ENCODE results near the gene RTN4R. TPM values are rescaled to one million over a fixed set of nuclear protein-coding genes. Genes with fewer than 3 reads are reported as not detected.
"Not testable (repeated sequence)": the region's sequence is repeated elsewhere in the genome, so short reads cannot be mapped to it uniquely, and the experiment has no call there.

Gene RTN4R
- total and polyA plus RNA-seq, 2 of the 8 experiments (the other 6 are each of a cell fraction or from before 2014, with no cell fraction given) = 21.8 to 41.3 TPM

DNA sequence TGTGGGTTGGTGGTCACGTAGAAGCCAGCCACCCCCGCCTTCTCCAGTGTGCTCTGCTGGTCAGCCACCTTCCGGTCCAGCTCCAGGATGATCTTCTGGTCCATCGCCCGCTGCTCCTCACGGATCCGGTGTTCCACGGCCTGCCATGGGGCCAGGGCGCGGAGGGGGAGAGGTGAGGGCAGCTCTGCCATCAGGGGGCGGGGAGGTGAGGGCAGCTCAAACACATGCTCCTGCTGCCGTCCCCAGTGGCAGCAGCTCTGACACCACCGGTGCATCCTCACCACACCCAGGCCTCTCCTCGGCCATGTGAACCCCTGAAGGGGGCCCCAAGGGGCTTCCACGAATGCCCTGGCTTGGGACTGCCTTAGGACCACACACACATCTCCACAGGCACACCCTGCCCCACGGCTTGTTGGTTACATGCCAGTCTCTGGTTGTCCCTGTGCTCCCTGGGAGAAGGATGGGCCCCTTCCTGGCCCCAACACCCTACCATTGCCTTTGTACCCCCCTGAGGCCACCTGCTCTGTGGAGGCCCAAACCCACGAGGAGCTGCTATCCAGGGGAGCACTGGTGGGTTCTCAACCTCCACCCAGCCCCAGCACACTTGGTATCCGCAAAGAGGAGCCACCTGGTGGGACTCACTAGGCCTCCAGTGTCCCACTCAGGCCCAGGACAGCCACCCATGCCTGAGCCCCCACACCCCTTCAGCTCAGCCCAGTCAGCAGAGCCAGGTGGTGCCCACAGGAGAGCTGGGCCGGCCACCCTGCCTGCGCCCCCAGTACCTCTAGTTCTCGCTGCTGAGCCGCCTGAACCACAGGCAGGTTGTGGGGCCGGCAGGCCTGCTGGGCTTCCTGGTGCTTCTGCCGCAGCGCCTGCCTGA, 47.5 kb upstream of the RTN4R start (continued):
- no peak for TF ChIP-seq EZH2 (IDR thresholded peaks at IDR 0.05; ENCODE audit: low read depth, low read length, severe bottlenecking)
- TF ChIP-seq RAD21 (IDR thresholded peaks at IDR 0.05 in 1 of 2, conservative IDR thresholded peaks at IDR 0.05 in 1 of 2; ENCODE audit: low read depth in 2 of 2, low read length in 2 of 2) = no peak

- not testable (repeated sequence) for H2BK5ac ChIP-seq (ENCODE audit: low read depth, low read length)
- CTCF ChIA-PET (ENCODE audit: partially characterized antibody) = interaction anchor here (1.0 kb wide), 2 partner anchors 13 to 153 kb away, joined by 3 read pairs; no protein-coding TSS in a partner anchor
These were observed 46.7 kb upstream of the RTN4R start for GRCh38 chr22:20314741-20315336.

More at GRCh38 chr22:20314741-20315336, 46.7 kb upstream of the RTN4R start:
- H3K9me3 ChIP-seq (ENCODE audit: insufficient read depth in 2 of 2, low read depth in 1 of 2, low read length in 1 of 2); H3K23ac ChIP-seq (ENCODE audit: insufficient read length); H3K4me2 ChIP-seq (ENCODE audit: insufficient read depth in 1 of 2, low read depth in 2 of 2, low read length in 2 of 2); H3K14ac ChIP-seq (ENCODE audit: insufficient read length); H3K4me1 ChIP-seq (replicated peaks in 1 of 4; ENCODE audit: control insufficient read depth in 3 of 4, insufficient read depth in 4 of 4, low read length in 3 of 4); H2BK15ac ChIP-seq (ENCODE audit: low read length); H3K9ac ChIP-seq (replicated peaks in 1 of 4; ENCODE audit: extremely low read depth in 1 of 4, low read depth in 3 of 4, low read length in 3 of 4); H3K56ac ChIP-seq (replicated peaks; ENCODE audit: insufficient read length, low read depth, low read length); H4K20me1 ChIP-seq (replicated peaks in 1 of 2; ENCODE audit: control insufficient read depth in 1 of 2, insufficient read depth in 2 of 2, low read length in 2 of 2); H4K91ac ChIP-seq (replicated peaks; ENCODE audit: insufficient read length, low read length); H3K18ac ChIP-seq (ENCODE audit: extremely low read depth, low read length); H2BK120ac ChIP-seq (replicated peaks; ENCODE audit: low read depth, low read length); H3K4ac ChIP-seq (replicated peaks; ENCODE audit: insufficient read length, low read depth, low read length); H4K8ac ChIP-seq (ENCODE audit: extremely low read depth, insufficient read depth, low read length); H2BK20ac ChIP-seq (ENCODE audit: low read length); H3K79me1 ChIP-seq (ENCODE audit: low read depth, low read length); H4K5ac ChIP-seq (ENCODE audit: insufficient read length, low read depth, low read length); H3K27ac ChIP-seq (ENCODE audit: low read depth, low read length); H3K23me2 ChIP-seq (ENCODE audit: low read depth, low read length); H2BK12ac ChIP-seq (ENCODE audit: low read depth, low read length); H3K4me3 ChIP-seq (ENCODE audit: extremely low read depth in 1 of 4, insufficient read depth in 2 of 4, low read depth in 3 of 4, low read length in 4 of 4); H2AK5ac ChIP-seq (ENCODE audit: low read depth, low read length); H2AFZ ChIP-seq (ENCODE audit: low read length); POLR2A ChIA-PET (ENCODE audit: partially characterized antibody); H3K27me3 ChIP-seq (replicated peaks in 1 of 4; ENCODE audit: control insufficient read depth in 3 of 4, extremely low read depth in 1 of 4, insufficient read depth in 3 of 4, low read length in 3 of 4); FAIRE-seq; H3K79me2 ChIP-seq (ENCODE audit: control insufficient read depth in 1 of 2, insufficient read depth in 2 of 2, low read length in 2 of 2); H3K36me3 ChIP-seq (ENCODE audit: control insufficient read depth in 2 of 4, insufficient read depth in 4 of 4, low read length in 3 of 4): not testable (repeated sequence)
- DNase-seq (ENCODE audit: low read depth in 1 of 2, low spot score in 2 of 2) = peak in 1 of 2 experiments; percentile 39
- WGBS, 2 experiments (ENCODE audit: extremely low coverage in 1 of 2, insufficient coverage in 1 of 2, insufficient read length in 1 of 2, insufficient replicate concordance in 2 of 2, low coverage in 1 of 2, low lambda C conversion rate in 2 of 2, missing lambda C conversion rate in 1 of 2) = 86% methylated on average over 12 of the region's 12 CpGs; no CpG with 5 or more reads in 1 of the 2 experiments

Measured in H1 (cell line).